Cortex of kidney (tissue), 1 donor: ENCODE data around the gene ANKS1B.

Experiments
- DNase-seq: peaks from one replicate; lab custom pipeline; 2025; lab: John Stamatoyannopoulos, UW

Gene ANKS1B

GRCh38 chr12:99128246-99128802 lies 856.4 kb downstream of the ANKS1B start:
- no peak for DNase-seq

- no peak for DNase-seq
Observed at GRCh38 chr12:99122959-99123358, 861.8 kb downstream of the ANKS1B start.

- no peak for DNase-seq
Observed at GRCh38 chr12:99122496-99122895, 862.2 kb downstream of the ANKS1B start.

GRCh38 chr12:99121546-99121945 lies 863.2 kb downstream of the ANKS1B start:
- no peak for DNase-seq

GRCh38 chr12:99119943-99120342 lies 864.8 kb downstream of the ANKS1B start:
- no peak for DNase-seq

- DNase-seq, result no peak
Observed at GRCh38 chr12:99119449-99119848, 865.3 kb downstream of the ANKS1B start.

GRCh38 chr12:99111600-99111999 lies 873.1 kb downstream of the ANKS1B start:
- DNase-seq, result no peak

GRCh38 chr12:99110868-99111267 lies 873.9 kb downstream of the ANKS1B start:
- no peak for DNase-seq

DNA sequence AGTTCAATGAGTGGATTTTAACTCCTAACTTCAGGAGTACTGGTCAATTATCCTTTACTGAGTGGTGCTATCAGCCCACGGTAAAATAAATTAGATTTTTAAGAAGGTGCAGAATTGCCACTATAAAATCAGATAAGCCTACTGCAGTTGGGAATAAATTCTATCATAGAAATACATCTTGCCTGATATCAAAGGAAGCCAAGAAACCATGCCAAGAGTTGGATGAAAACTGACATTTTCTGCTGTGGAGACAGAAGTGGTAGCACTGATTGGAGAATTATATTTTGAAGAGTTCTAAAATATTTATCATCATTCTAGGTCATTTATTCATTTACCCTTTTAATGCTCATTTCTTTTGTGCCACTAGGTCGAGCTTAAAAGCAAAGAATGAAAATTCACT lies 874.5 kb downstream of the ANKS1B start:
- DNase-seq, result no peak

DNA sequence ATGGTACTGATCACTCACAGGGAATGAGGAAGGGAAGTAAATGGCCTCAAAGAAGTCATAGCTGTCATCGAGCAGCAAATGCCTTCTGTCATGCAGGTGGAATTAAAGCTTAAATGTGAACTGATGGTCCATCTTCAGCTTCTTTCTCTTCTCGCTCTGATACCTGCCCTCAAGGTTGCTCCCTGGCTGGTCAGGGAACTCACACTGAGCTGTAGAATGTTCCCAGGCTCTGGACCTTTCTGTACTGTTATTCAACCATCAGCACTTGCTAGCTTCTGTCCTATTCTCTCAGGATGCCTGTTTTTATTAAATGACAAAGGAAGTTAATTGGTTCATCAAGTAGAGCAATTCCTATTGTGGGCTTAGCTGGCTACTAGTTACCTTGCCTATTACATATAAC lies 875.8 kb downstream of the ANKS1B start:
- no peak for DNase-seq

DNA sequence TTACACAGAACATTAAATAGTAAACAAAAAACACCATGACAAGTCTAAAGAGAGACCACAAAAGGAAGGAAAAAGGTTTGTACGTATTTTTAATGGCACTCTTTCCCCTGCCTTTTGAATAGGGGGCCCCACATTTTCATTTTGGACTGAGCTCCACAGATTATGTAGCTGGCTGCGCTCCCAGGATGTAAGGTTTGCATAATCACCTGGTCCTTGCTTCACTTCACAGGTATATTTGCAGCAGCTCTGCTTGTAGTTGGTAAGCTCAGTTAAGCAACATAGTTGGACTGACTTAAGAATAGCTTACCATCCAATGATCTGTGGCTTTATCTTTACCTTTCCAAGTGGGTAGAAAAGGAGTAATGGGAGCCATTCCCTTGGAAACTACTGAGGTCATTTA lies 885.0 kb downstream of the ANKS1B start:
- no peak for DNase-seq

DNA sequence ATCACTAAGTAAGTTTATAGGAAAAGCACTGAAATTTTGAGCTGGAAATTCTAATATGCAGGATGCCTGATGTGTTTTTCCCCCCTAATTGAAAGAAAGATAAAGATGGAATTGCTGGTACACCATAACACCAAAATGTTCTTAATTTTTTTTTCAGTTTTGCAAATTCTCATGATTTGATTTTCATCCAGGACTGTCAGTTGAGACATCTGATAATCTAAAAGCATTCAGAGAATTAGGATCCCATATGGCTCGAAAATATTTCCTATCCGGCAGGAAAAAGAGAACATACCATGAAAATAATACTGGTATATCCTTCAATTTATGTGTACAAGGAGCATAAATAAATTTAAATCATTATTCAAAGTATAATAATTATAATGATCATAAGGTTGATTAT lies 887.6 kb downstream of the ANKS1B start:
- DNase-seq, result no peak

DNA sequence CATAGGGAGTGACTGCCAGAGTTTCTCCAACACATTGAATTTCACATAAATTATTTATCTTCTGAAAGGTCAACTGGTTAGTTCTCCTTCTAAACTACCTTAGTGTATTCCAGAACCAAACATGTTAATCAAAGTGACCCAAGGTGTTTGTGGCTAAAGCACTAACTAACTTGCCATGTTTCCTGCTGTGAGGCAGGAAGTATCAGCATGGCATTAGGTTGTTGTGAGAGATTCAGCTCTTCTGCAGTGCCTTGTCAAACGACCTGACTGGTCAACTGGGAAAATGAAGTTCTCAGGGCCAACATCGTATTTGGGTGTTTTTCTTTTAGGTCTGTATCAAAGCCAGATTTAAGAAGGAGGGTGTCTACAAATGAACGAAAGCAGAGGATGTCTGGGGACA lies 891.6 kb downstream of the ANKS1B start:
- no peak for DNase-seq

DNA sequence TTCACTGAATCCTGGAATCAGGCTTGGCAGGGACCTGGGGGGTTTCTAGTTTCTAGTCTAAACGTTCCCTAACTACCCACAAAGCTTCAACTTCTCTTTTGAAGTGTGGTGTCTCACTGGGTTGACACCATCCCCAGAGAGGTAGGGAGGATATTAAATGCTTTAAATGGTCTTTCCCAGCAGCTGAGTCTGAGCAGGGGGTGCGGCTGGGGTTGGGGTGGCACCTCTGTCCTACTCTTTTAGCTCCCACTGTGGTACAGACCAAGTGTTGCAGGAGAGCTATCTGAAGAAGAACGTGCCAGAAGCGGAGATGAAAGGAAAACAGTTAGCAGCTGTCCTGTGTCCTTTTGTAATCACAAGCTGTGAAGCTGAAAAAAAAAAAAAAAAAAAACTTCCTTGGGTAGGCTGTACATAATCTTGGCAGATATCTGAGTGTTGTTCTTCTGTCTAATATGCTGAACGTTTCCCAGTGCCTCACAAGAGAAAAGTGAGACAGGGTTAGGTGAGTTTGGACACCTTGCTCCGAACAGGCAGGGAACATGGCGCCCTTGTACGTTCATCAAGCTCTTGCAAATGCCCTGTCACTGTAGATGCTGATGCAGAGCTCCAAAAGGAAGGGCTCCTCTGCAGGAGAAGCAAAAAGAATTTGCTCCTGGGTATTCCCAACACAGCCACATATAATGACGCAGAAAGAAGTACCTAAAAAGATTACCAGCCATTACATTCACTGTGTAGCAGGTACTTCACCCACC lies 892.5 kb downstream of the ANKS1B start:
- no peak for DNase-seq

- DNase-seq, result no peak
Observed at GRCh38 chr12:99087278-99087677, 897.5 kb downstream of the ANKS1B start.

DNA sequence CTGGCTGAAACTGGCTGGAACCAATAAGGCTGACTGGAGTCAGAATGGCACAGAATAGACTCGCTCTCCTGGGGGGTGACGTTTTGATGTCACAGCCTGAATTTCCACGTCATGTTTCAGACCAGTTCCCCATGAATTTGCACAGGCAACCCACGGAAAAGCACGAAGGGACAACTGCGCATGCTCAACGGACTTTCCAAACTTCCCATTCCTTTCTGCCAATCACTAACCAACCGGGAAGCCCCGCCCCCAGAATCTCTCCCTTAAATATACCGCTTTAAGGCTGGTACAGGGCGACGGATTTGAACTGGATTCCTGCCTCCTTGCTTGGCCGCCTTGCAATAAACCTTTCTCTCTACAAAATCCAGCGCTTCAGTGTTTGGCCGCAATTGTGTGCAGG lies 904.9 kb downstream of the ANKS1B start:
- DNase-seq, result no peak

GRCh38 chr12:99068993-99069747 lies 915.6 kb downstream of the ANKS1B start:
- DNase-seq, result no peak

DNA sequence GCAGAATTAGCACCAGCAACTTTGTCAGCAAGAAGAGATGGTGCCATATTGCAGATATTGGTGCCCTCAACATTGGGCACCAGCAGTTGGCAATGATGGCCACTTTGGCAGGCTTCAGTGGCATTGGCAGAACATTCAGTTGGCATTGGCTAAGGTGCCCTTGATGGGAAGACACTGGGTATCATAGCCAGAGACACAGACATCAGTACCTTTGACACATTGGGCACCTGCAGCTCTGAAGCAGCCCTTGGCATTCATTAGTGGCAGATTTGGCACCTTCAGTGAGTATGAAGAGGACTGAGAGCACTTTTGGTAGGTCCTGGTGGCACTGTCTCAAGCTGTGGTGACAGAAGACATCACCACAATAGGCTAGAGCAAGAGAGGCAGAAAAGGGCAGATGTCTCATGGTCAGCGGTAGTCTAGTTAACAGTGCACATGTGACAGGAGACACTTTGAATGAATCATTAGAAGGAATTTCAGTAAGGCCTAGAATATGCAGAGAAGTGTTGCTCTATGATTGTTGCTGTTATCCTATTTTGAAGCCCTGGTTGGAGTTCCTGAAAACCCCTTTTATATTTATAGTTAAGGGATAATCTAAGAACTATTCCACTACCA lies 917.5 kb downstream of the ANKS1B start:
- DNase-seq, result no peak

DNA sequence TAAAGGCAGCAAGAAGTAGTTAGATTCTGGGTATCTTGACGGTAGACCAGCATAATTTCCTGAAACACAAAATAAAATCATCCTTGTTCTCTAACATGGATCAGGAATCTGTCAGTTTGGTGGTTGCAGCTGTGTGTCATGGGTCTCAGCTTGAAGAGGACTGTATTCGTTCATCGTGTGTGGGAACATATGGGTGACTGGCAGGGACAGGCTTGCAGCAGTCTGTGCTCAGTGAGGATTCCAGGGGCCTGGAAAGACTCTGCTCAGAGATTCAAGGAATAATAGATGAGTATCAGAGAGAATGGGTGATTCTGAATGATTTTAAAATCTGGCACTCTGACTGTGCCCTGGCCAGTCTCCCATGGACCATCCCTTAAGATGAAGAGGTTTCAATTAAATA lies 918.0 kb downstream of the ANKS1B start:
- DNase-seq, result no peak

DNA sequence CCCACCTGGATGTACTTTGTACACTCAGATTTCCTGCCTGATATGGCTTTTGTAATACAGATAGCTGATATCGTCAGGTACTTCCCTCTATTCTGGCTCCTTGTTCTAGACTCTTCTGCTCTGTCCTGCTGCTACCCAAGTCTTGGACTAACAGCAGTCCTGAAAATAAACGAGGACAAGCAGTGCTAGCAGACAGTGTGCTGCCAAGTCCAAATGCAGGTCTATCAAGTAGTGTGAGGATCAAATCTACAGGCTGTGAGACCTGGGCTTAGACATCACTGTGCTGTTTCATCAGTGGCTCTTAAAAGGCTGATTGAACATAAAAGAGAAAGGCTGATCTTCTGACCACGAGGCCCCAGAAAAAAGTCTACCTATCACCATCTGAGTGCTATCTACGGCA lies 921.6 kb downstream of the ANKS1B start:
- DNase-seq, result no peak

- DNase-seq, result no peak
Observed at GRCh38 chr12:99059824-99060511, 924.8 kb downstream of the ANKS1B start.

GRCh38 chr12:99057670-99058069 lies 927.1 kb downstream of the ANKS1B start:
- no peak for DNase-seq
